Liver (tissue), 9 donors: ENCODE measurements around the gene MEF2B. TPM values are rescaled to one million over a fixed set of nuclear protein-coding genes. Genes with fewer than 3 reads are reported as not detected.

ENCODE experiments used
- DNase-seq: peaks from one replicate; pipeline ENCODE4 v3.0.0-alpha.2; 2017; ENCODE audit warnings: low spot score
- H3K27ac ChIP-seq, 2 donors: one replicate each; pipeline ENCODE4 v1.7.0; 2013; ENCODE audit warnings: inconsistent platforms in 2 of 2, low read length in 2 of 2, control low read depth in 1 of 2, low read depth in 1 of 2, mild to moderate bottlenecking in 1 of 2
- H3K27me3 ChIP-seq, 4 donors: one replicate each; pipeline versions ENCODE4 v1.6.1 to v1.7.0; 2013; ENCODE audit warnings: low read length in 3 of 4, inconsistent platforms in 1 of 4, mild to moderate bottlenecking in 1 of 4, moderate library complexity in 1 of 4; ENCODE audit not compliant: control insufficient read depth in 4 of 4, insufficient read depth in 4 of 4
- H3K36me3 ChIP-seq, 4 donors: one replicate each; pipeline versions ENCODE4 v1.6.1 to v1.7.0; 2013; ENCODE audit warnings: low read length in 3 of 4, mild to moderate bottlenecking in 3 of 4, low read depth in 1 of 4, moderate library complexity in 1 of 4; ENCODE audit not compliant: control insufficient read depth in 4 of 4, insufficient read depth in 3 of 4
- H3K4me1 ChIP-seq, 4 donors: one replicate each; pipeline versions ENCODE4 v1.6.1 to v1.7.0; 2013; ENCODE audit warnings: low read length in 3 of 4, mild to moderate bottlenecking in 3 of 4, moderate library complexity in 1 of 4; ENCODE audit not compliant: control insufficient read depth in 4 of 4, insufficient read depth in 4 of 4
- H3K4me3 ChIP-seq, 3 donors: one replicate each; pipeline versions ENCODE4 v1.6.1 to v1.7.0; 2013; ENCODE audit warnings: low read length in 3 of 3, control low read depth in 1 of 3, low read depth in 1 of 3, mild to moderate bottlenecking in 1 of 3
- H3K9ac ChIP-seq, 2 donors: one replicate each; pipeline ENCODE4 v1.7.0; 2013; ENCODE audit warnings: low read length in 2 of 2, mild to moderate bottlenecking in 2 of 2, moderate library complexity in 2 of 2, control low read depth in 1 of 2, low read depth in 1 of 2
- H3K9me3 ChIP-seq, 4 donors: one replicate each; pipeline versions ENCODE4 v1.6.1 to v1.7.0; 2013; ENCODE audit warnings: low read length in 3 of 4; ENCODE audit not compliant: control insufficient read depth in 4 of 4
- CTCF ChIP-seq: fragments of 150-350 bp; IDR thresholded peaks from 2 replicates; pipeline ENCODE4 v1.5.1; 2017; ENCODE audit warnings: improper control_type of control experiment, low read depth, low read length; ENCODE audit not compliant: missing input control
- EGR1 ChIP-seq, 2 donors: IDR thresholded peaks; 2 replicates each; pipeline ENCODE4 v1.6.1; 2016 to 2018; ENCODE audit warnings: antibody characterized with exemption in 2 of 2, low read depth in 2 of 2
- FOXA1 ChIP-seq: IDR thresholded peaks from 2 replicates; pipeline ENCODE4 v1.6.1; 2016; ENCODE audit warnings: antibody characterized with exemption
- FOXA2 ChIP-seq: IDR thresholded peaks from 2 replicates; pipeline ENCODE4 v1.6.1; 2016; ENCODE audit warnings: antibody characterized with exemption
- GABPA ChIP-seq, 2 donors: IDR thresholded peaks in 1 of 2; conservative IDR thresholded peaks in 1 of 2; 2 replicates each; pipeline ENCODE4 v1.6.1; 2016; ENCODE audit warnings: antibody characterized with exemption in 2 of 2, mild to moderate bottlenecking in 1 of 2, moderate library complexity in 1 of 2
- HNF4A ChIP-seq, 2 donors: conservative IDR thresholded peaks; 2 replicates each; pipeline ENCODE4 v1.6.1; 2016; ENCODE audit warnings: antibody characterized with exemption in 2 of 2, mild to moderate bottlenecking in 2 of 2
- HNF4G ChIP-seq: IDR thresholded peaks from 2 replicates; pipeline ENCODE4 v1.6.1; 2016; ENCODE audit warnings: antibody characterized with exemption
- JUND ChIP-seq, 2 donors: IDR thresholded peaks; 2 replicates each; pipeline ENCODE4 v1.6.1; 2016; ENCODE audit warnings: antibody characterized with exemption in 2 of 2
- NR2F2 ChIP-seq: IDR thresholded peaks from 2 replicates; pipeline ENCODE4 v1.6.1; 2016; ENCODE audit warnings: antibody characterized with exemption
- RAD21 ChIP-seq, 2 donors: IDR thresholded peaks; 2 replicates each; pipeline ENCODE4 v1.6.1; 2016; ENCODE audit warnings: antibody characterized with exemption in 2 of 2, mild to moderate bottlenecking in 2 of 2
- RXRA ChIP-seq, 2 donors: IDR thresholded peaks; 2 replicates each; pipeline ENCODE4 v1.6.1; 2017 to 2018; ENCODE audit warnings: antibody characterized with exemption in 2 of 2, mild to moderate bottlenecking in 1 of 2
- SP1 ChIP-seq: IDR thresholded peaks from 2 replicates; pipeline ENCODE4 v1.6.1; 2018; ENCODE audit warnings: antibody characterized with exemption, mild to moderate bottlenecking
- YY1 ChIP-seq: IDR thresholded peaks from 2 replicates; pipeline ENCODE4 v1.6.1; 2016; ENCODE audit warnings: antibody characterized with exemption, mild to moderate bottlenecking
- WGBS: extraction: QIAGEN DNeasy Blood & Tissue Kit; methylation state at CpG from one replicate; pipeline ENCODE4 v1.1.7; 2013; 5-methylcytosine and 5-hydroxymethylcytosine counted together
- polyA plus RNA-seq, 2 donors: library from polyadenylated mRNA; stranded (reverse) in 1 of 2; unstranded in 1 of 2; fragments of 200-250 nt in 1 of 2; fragments of >200 nt in 1 of 2; fragmentation: Nextera tagmentation in 1 of 2; extraction: Ambion mirVana in 1 of 2; gene quantifications; one replicate each; pipeline versions ENCODE4 v1.2.1 to v1.2.3, GENCODE V29; 2013 to 2015
- total RNA-seq, 2 donors: library from RNA; depleted of rRNA; stranded (reverse); fragments of >200 nt; gene quantifications; one replicate each; pipeline ENCODE4 v1.2.3, GENCODE V29; 2014
- TF ChIP-seq, protein P1 (sequence below): IDR thresholded peaks from 2 replicates; pipeline ENCODE4 v1.6.1; 2016; ENCODE audit warnings: antibody characterized with exemption
- TF ChIP-seq, protein P2 (sequence below): IDR thresholded peaks from 2 replicates; pipeline ENCODE4 v1.6.1; 2016; ENCODE audit warnings: antibody characterized with exemption, mild to moderate bottlenecking
- TF ChIP-seq, protein P3 (sequence below): IDR thresholded peaks from 2 replicates; pipeline ENCODE4 v1.6.1; 2016; ENCODE audit warnings: antibody characterized with exemption
- TF ChIP-seq, protein P4 (sequence below): IDR thresholded peaks from 2 replicates; pipeline ENCODE4 v1.6.1; 2016; ENCODE audit warnings: antibody characterized with exemption
- donor health status: healthy.
- donor health status: healthy.
- donor health status: healthy.
- donor health status: healthy.
- donor health status: healthy.

The MEF2B gene
- total and polyA plus RNA-seq, 4 donors, result 0.08 to 0.39 (median 0.30) TPM; not detected in 1

- H3K4me1 ChIP-seq, result no peaks in the 10 kb centered on the region
- 60% methylated on average over 4 of the region's 4 CpGs for WGBS
- TF ChIP-seq, protein P1, sequence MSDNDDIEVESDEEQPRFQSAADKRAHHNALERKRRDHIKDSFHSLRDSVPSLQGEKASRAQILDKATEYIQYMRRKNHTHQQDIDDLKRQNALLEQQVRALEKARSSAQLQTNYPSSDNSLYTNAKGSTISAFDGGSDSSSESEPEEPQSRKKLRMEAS, result no peak
- TF ChIP-seq HNF4A (conservative IDR thresholded peaks at IDR 0.05), result no peak
- TF ChIP-seq, protein P2, sequence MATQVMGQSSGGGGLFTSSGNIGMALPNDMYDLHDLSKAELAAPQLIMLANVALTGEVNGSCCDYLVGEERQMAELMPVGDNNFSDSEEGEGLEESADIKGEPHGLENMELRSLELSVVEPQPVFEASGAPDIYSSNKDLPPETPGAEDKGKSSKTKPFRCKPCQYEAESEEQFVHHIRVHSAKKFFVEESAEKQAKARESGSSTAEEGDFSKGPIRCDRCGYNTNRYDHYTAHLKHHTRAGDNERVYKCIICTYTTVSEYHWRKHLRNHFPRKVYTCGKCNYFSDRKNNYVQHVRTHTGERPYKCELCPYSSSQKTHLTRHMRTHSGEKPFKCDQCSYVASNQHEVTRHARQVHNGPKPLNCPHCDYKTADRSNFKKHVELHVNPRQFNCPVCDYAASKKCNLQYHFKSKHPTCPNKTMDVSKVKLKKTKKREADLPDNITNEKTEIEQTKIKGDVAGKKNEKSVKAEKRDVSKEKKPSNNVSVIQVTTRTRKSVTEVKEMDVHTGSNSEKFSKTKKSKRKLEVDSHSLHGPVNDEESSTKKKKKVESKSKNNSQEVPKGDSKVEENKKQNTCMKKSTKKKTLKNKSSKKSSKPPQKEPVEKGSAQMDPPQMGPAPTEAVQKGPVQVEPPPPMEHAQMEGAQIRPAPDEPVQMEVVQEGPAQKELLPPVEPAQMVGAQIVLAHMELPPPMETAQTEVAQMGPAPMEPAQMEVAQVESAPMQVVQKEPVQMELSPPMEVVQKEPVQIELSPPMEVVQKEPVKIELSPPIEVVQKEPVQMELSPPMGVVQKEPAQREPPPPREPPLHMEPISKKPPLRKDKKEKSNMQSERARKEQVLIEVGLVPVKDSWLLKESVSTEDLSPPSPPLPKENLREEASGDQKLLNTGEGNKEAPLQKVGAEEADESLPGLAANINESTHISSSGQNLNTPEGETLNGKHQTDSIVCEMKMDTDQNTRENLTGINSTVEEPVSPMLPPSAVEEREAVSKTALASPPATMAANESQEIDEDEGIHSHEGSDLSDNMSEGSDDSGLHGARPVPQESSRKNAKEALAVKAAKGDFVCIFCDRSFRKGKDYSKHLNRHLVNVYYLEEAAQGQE, result no peak
- TF ChIP-seq FOXA2, result no peak
- TF ChIP-seq JUND (IDR thresholded peaks at IDR 0.05), result no peak
- no peak for TF ChIP-seq RAD21 (IDR thresholded peaks at IDR 0.05)
- TF ChIP-seq GABPA (IDR thresholded peaks at IDR 0.05 in 1 of 2, conservative IDR thresholded peaks at IDR 0.05 in 1 of 2), result no peak
- no peak for TF ChIP-seq CTCF
- TF ChIP-seq NR2F2, result no peak
- no peak for TF ChIP-seq YY1
- TF ChIP-seq SP1, result no peak
- TF ChIP-seq, protein P3, sequence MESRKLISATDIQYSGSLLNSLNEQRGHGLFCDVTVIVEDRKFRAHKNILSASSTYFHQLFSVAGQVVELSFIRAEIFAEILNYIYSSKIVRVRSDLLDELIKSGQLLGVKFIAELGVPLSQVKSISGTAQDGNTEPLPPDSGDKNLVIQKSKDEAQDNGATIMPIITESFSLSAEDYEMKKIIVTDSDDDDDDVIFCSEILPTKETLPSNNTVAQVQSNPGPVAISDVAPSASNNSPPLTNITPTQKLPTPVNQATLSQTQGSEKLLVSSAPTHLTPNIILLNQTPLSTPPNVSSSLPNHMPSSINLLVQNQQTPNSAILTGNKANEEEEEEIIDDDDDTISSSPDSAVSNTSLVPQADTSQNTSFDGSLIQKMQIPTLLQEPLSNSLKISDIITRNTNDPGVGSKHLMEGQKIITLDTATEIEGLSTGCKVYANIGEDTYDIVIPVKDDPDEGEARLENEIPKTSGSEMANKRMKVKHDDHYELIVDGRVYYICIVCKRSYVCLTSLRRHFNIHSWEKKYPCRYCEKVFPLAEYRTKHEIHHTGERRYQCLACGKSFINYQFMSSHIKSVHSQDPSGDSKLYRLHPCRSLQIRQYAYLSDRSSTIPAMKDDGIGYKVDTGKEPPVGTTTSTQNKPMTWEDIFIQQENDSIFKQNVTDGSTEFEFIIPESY, result no peak
- TF ChIP-seq HNF4G, result no peak
- no peak for TF ChIP-seq RXRA (IDR thresholded peaks at IDR 0.05)
- TF ChIP-seq, protein P4, sequence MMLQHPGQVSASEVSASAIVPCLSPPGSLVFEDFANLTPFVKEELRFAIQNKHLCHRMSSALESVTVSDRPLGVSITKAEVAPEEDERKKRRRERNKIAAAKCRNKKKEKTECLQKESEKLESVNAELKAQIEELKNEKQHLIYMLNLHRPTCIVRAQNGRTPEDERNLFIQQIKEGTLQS, result no peak
- H3K27ac ChIP-seq, result no peak overlapping the region
- no peak overlapping the region for H3K9ac ChIP-seq
- no peak for DNase-seq
- peaks cover 0 to 5% (median 3%) of the 10 kb centered on the region in 4 donors for H3K27me3 ChIP-seq
- H3K36me3 ChIP-seq, result no peaks in the 10 kb centered on the region
- H3K9me3 ChIP-seq, result no peaks in the 10 kb centered on the region
- H3K4me3 ChIP-seq, result no peak overlapping the region
These were observed 47.0 kb upstream of the MEF2B start for GRCh38 chr19:19217099-19217498.

- no peak for DNase-seq
- Histone ChIP-seq H3K4me3 (no peak overlapping the region), H3K36me3 (no peaks in the 10 kb centered on the region), H3K9ac (no peak overlapping the region), H3K4me1 (no peaks in the 10 kb centered on the region), H3K27me3 (peaks cover 0 to 5% (median 4%) of the 10 kb centered on the region in 4 donors), H3K27ac (no peak overlapping the region), H3K9me3 (no peaks in the 10 kb centered on the region)
- 70% methylated on average over 4 of the region's 4 CpGs for WGBS
- TF ChIP-seq, protein P3, result no peak
- TF ChIP-seq CTCF (no peak), EGR1 (IDR thresholded peaks at IDR 0.05; ENCODE audit: low read depth in 2 of 2) (no peak), HNF4A (conservative IDR thresholded peaks at IDR 0.05) (no peak), GABPA (IDR thresholded peaks at IDR 0.05 in 1 of 2, conservative IDR thresholded peaks at IDR 0.05 in 1 of 2) (no peak), FOXA1 (no peak)
These were observed 45.7 kb upstream of the MEF2B start for GRCh38 chr19:19215792-19216191.
